ENCODE measurements around the gene ZNF57.

Gene ZNF57

GRCh38 chr19:2962018-2962670 is 61.4 kb downstream of the ZNF57 start (continued):
- peak; percentile 15; the same call in 1 of the 2 replicates for TF ChIP-seq ZNF280D (tag by site-specific recombination; IDR thresholded peaks at IDR 0.05)
- peak; percentile 77 for TF ChIP-seq ZNF639 (tag by site-specific recombination; IDR thresholded peaks at IDR 0.05)
- 0 out of 2 replicates have a peak, but pooled peaks have one; percentile 52 for TF ChIP-seq BCL11B (tag by site-specific recombination; IDR thresholded peaks at IDR 0.05; ENCODE audit: low read depth)
- peak; percentile 39; the same call in 1 of the 2 replicates for TF ChIP-seq YY2 (tag by site-specific recombination; IDR thresholded peaks at IDR 0.05)
- TF ChIP-seq PRDM4 (tag by site-specific recombination; IDR thresholded peaks at IDR 0.05) = peak; percentile 32; the same call in 1 of the 2 replicates
- no peak for TF ChIP-seq ZNF112 (tag by site-specific recombination; IDR thresholded peaks at IDR 0.05)
- TF ChIP-seq ZNF148 (tag by site-specific recombination; IDR thresholded peaks at IDR 0.05; ENCODE audit: borderline replicate concordance) = 0 out of 2 replicates have a peak, but pooled peaks have one; percentile 64
- TF ChIP-seq TSHZ1 (tag by site-specific recombination; IDR thresholded peaks at IDR 0.05; ENCODE audit: borderline replicate concordance) = peak; percentile 68; the same call in 1 of the 2 replicates
- peak; percentile 54; the same call in 1 of the 2 replicates for TF ChIP-seq PRDM6 (tag by site-specific recombination; IDR thresholded peaks at IDR 0.05)
- TF ChIP-seq ZNF169 (tag by site-specific recombination; IDR thresholded peaks at IDR 0.05) = no peak
- TF ChIP-seq ZNF558 (tag by site-specific recombination; IDR thresholded peaks at IDR 0.05) = 0 out of 2 replicates have a peak, but pooled peaks have one; percentile 60
- peak; percentile 99 for TF ChIP-seq ZBTB21 (tag by site-specific recombination; IDR thresholded peaks at IDR 0.05)
- 0 out of 2 replicates have a peak, but pooled peaks have one; percentile 38 for TF ChIP-seq ZNF24 (tag by site-specific recombination; IDR thresholded peaks at IDR 0.05)
- peak; percentile 49; the same call in 1 of the 2 replicates for TF ChIP-seq ZBTB8A (tag by site-specific recombination; IDR thresholded peaks at IDR 0.05)
- no peak for TF ChIP-seq PATZ1 (tag by site-specific recombination; IDR thresholded peaks at IDR 0.05)
- TF ChIP-seq ZBTB17 (tag by site-specific recombination; IDR thresholded peaks at IDR 0.05) = 0 out of 2 replicates have a peak, but pooled peaks have one; percentile 40
- TF ChIP-seq ZFHX2 (tag by site-specific recombination; conservative IDR thresholded peaks at IDR 0.05) = peak; percentile 35; the same call in 1 of the 2 replicates
- TF ChIP-seq ATF2 (tag by site-specific recombination; IDR thresholded peaks at IDR 0.05; ENCODE audit: low read depth) = peak; percentile 100
